GM12873 (cell line): Measurements from ENCODE around the gene CACNG6.

ENCODE experiments used
- CTCF ChIP-seq: IDR thresholded peaks from 2 replicates; pipeline ENCODE4 v1.5.1; 2012; ENCODE audit warnings: low read depth, mild to moderate bottlenecking, moderate library complexity, low read length, control low read depth; ENCODE audit not compliant: insufficient read depth; ENCODE audit errors: missing control alignments

CACNG6 gene

GRCh38 chr19:54040003-54040402 lies 48.6 kb downstream of the CACNG6 start:
- no peak for TF ChIP-seq CTCF

GRCh38 chr19:54041969-54042606 lies 50.7 kb downstream of the CACNG6 start:
- no peak for TF ChIP-seq CTCF

- no peak for TF ChIP-seq CTCF
Measured at GRCh38 chr19:54042989-54043388, 51.6 kb downstream of the CACNG6 start.

- no peak for TF ChIP-seq CTCF
Measured at GRCh38 chr19:54045771-54046170, 54.3 kb downstream of the CACNG6 start.

- no peak for TF ChIP-seq CTCF
Measured at GRCh38 chr19:54047616-54048015, 56.2 kb downstream of the CACNG6 start.
